Measurements from ENCODE around the gene KRT222. TPM values are rescaled to one million over a fixed set of nuclear protein-coding genes. Genes with fewer than 3 reads are reported as not detected.
A peak's percentile ranks its signal among the peaks of the same experiment; 100 is the strongest.

The KRT222 gene
- total RNA-seq, 6 experiments from 2014 or later = 1.2 to 3.2 (median 1.9) TPM

DNA sequence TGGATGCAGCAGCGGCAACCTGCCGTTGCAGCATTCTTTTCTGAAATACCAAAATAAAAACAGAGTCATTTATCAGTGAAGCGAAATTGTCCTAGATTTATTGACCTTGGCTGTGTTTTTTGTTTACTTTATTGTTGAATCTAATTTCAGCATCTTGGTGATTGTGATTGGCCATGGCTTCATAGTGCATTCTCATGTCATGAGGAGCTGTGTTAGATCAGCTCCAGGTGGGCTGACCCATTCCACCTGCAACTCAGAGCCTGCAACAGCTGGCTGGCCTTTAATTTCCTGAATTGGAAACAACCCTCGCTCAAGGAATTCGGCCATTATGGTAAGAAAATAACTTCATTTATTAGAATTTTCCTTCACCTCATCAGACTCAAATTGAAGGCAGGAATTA lies 22.1 kb upstream of the KRT222 start:
- no peak overlapping the region for H3K27ac ChIP-seq
- ATAC-seq (peak in 1 of 4 donors; percentile 52), DNase-seq (no peak)
- H3K27me3 ChIP-seq = no peaks in the 10 kb centered on the region
- H3K9me3 ChIP-seq = no peaks in the 10 kb centered on the region
- no peak overlapping the region for H3K4me3 ChIP-seq
- TF ChIP-seq POLR2A (IDR thresholded peaks at IDR 0.05) = no peak
- TF ChIP-seq, protein P1, sequence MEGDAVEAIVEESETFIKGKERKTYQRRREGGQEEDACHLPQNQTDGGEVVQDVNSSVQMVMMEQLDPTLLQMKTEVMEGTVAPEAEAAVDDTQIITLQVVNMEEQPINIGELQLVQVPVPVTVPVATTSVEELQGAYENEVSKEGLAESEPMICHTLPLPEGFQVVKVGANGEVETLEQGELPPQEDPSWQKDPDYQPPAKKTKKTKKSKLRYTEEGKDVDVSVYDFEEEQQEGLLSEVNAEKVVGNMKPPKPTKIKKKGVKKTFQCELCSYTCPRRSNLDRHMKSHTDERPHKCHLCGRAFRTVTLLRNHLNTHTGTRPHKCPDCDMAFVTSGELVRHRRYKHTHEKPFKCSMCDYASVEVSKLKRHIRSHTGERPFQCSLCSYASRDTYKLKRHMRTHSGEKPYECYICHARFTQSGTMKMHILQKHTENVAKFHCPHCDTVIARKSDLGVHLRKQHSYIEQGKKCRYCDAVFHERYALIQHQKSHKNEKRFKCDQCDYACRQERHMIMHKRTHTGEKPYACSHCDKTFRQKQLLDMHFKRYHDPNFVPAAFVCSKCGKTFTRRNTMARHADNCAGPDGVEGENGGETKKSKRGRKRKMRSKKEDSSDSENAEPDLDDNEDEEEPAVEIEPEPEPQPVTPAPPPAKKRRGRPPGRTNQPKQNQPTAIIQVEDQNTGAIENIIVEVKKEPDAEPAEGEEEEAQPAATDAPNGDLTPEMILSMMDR (IDR thresholded peaks at IDR 0.05) = no peak
- peaks cover 0 to under 1% (median 0%) of the 10 kb centered on the region in 4 donors for H3K4me1 ChIP-seq
- 69% methylated on average over 3 of the region's 5 CpGs for WGBS (ENCODE audit: insufficient coverage, low coverage, low lambda C conversion rate, missing lambda C conversion rate)
- no peaks in the 10 kb centered on the region for H3K36me3 ChIP-seq
- intact Hi-C loops (cut with DNase I) = no loop called here

DNA sequence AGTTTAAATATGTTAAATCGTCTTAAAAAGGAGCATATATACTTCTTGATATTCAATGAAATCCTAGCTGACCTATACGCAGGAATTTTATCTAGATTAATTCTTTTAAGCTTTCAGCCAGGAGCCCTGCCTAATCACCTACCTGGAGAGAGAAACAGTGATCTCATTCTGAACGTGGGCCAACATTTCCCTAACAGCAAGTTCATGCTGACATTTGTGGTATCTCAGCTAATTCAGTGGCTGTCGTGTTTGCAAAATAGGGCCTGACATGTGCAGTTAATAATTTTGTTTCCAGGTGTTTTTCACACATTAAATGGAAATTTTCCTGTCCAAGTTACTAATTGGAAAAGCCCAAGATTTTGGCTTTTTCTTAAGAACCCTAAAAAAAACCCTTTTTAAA lies 21.2 kb upstream of the KRT222 start:
- H3K27ac ChIP-seq = no peak overlapping the region
- DNase-seq (no peak), ATAC-seq (peak in 3 of 4 donors; percentile 34 to 96 (median 83))
- H3K4me1 ChIP-seq = peaks cover 0 to 9% (median 0%) of the 10 kb centered on the region in 4 donors
- TF ChIP-seq POLR2A (IDR thresholded peaks at IDR 0.05) = no peak
- TF ChIP-seq, protein P1 (IDR thresholded peaks at IDR 0.05) = no peak
- intact Hi-C loops (cut with DNase I) = no loop called here
- no peaks in the 10 kb centered on the region for H3K9me3 ChIP-seq
- H3K27me3 ChIP-seq = no peaks in the 10 kb centered on the region
- H3K36me3 ChIP-seq = no peaks in the 10 kb centered on the region
- 28% methylated on average over 4 of the region's 4 CpGs for WGBS (ENCODE audit: insufficient coverage, low coverage, low lambda C conversion rate, missing lambda C conversion rate)
- no peak overlapping the region for H3K4me3 ChIP-seq

DNA sequence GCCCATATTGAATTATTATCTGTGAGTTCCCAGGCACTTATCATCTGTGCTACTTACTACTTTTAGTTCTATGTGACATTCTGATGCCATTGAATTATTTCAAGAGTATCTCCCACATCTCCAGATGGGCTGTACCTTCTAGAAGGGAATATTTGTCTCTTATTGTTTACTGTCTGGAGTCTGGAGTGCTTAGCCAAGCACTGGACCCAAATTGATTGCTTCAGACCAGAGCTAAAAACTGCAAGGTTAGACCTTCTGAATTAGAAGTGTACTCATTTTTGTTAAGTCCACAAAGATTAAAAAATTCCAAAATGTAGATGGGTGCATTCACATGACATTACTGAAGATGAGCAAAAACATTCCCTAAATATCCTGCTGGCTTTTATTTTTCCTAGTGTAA lies 16.0 kb upstream of the KRT222 start:
- no peak for DNase-seq
- no peaks in the 10 kb centered on the region for H3K27me3 ChIP-seq
- H3K4me3 ChIP-seq = no peak overlapping the region
- peaks cover 0 to 14% (median 0%) of the 10 kb centered on the region in 4 donors for H3K4me1 ChIP-seq
- H3K36me3 ChIP-seq = no peaks in the 10 kb centered on the region
- peak in 3 of 4 donors; percentile 32 to 58 (median 32) for ATAC-seq
- TF ChIP-seq POLR2A (IDR thresholded peaks at IDR 0.05) = no peak
- TF ChIP-seq, protein P1 (IDR thresholded peaks at IDR 0.05) = no peak
- no peak overlapping the region for H3K27ac ChIP-seq
- intact Hi-C loops (cut with DNase I) = no loop called here
- no peaks in the 10 kb centered on the region for H3K9me3 ChIP-seq

DNA sequence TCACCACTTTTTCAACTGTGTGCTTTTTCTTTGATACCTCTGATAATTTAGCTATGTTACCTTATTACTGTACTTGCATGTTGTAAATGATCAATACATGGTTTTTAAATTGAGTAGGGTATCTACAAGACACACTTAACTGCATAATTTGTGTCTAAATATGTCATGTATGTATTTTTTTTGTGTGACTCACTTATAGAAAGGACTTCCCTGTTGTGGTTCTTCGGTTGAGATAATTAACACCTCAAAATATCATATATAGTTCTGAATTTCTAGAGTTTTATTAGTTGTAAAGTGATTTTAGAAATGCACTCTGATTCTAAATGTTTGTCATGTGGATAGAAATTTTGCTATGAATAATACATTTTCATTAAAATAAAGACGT lies 14.5 kb upstream of the KRT222 start:
- H3K4me1 ChIP-seq = peaks cover 0 to 14% (median 0%) of the 10 kb centered on the region in 4 donors
- H3K4me3 ChIP-seq = no peak overlapping the region
- TF ChIP-seq, protein P1 (IDR thresholded peaks at IDR 0.05) = no peak
- TF ChIP-seq POLR2A (IDR thresholded peaks at IDR 0.05) = no peak

More for the DNA sequence above, 14.5 kb upstream of the KRT222 start:
- no peak for ATAC-seq
- H3K27me3 ChIP-seq = no peaks in the 10 kb centered on the region
- no peak overlapping the region for H3K27ac ChIP-seq
- no peaks in the 10 kb centered on the region for H3K9me3 ChIP-seq
- WGBS (ENCODE audit: insufficient coverage, low coverage, low lambda C conversion rate, missing lambda C conversion rate) = 70% methylated on average over 2 of the region's 2 CpGs
- DNase-seq = no peak
- no peaks in the 10 kb centered on the region for H3K36me3 ChIP-seq
- intact Hi-C loops (cut with DNase I) = no loop called here

Measured in right lobe of liver (tissue), 6 donors.